Astrocyte (in vitro differentiated cells and primary cell): ENCODE measurements around the gene RSPH1.

Source experiments
- CTCF ChIP-seq: IDR thresholded peaks from 2 replicates; pipeline ENCODE4 v1.5.1; 2011; ENCODE audit warnings: low read depth, mild to moderate bottlenecking, inconsistent platforms, low read length, moderate library complexity; ENCODE audit not compliant: insufficient read depth
- EZH2 ChIP-seq: IDR thresholded peaks from 2 replicates; pipeline ENCODE4 v1.6.1; 2012; ENCODE audit warnings: mild to moderate bottlenecking, low read length, inconsistent platforms; ENCODE audit not compliant: insufficient read depth

- TF ChIP-seq CTCF, result no peak
- TF ChIP-seq EZH2, result no peak
Measured at GRCh38 chr21:42486072-42486471, 10.0 kb downstream of the RSPH1 start.
